SK-N-SH (cell line): ENCODE results near the gene FOXA1. TPM values are rescaled to one million over a fixed set of nuclear protein-coding genes. Genes with fewer than 3 reads are reported as not detected.

Source experiments
- CTCF ChIA-PET: fragments of 300-600, 350-600 bp; formaldehyde crosslinking; extraction: SDS; loops from one replicate; lab custom pipeline; 2021; lab: Yijun Ruan, JAX
- POLR2A ChIA-PET: fragments of 350-600 bp; sonication (Branson Sonifier 250); formaldehyde crosslinking; extraction: SDS; loops from one replicate; lab custom pipeline; 2020; ENCODE audit warnings: antibody characterized with exemption, inconsistent platforms; lab: Yijun Ruan, JAX
- DNase-seq: peaks from one replicate; pipeline ENCODE4 v3.0.0; 2012
- H2AFZ ChIP-seq: fragments of 200-600 bp; sonication (generic); 2 replicates; pipeline ENCODE4 v1.8.1; 2016; ENCODE audit warnings: antibody characterized with exemption, mild to moderate bottlenecking, low read depth
- H3F3A ChIP-seq: fragments of 200-600 bp; sonication (generic); replicated peaks from 2 replicates; pipeline ENCODE3; 2016; ENCODE audit warnings: antibody characterized with exemption, mild to moderate bottlenecking; ENCODE audit not compliant: insufficient read depth
- H3K27ac ChIP-seq, 2 experiments: fragments of 200-500 bp in 1 of 2; fragments of 200-600 bp in 1 of 2; sonication (Bioruptor generic) in 1 of 2; sonication (generic), shearing (Covaris generic) in 1 of 2; 2 replicates each; pipeline versions ENCODE4 v1.5.1 to v1.6.1; 2014 to 2016; ENCODE audit warnings: low read depth in 2 of 2, inconsistent platforms in 1 of 2, low read length in 1 of 2, mild to moderate bottlenecking in 1 of 2, mixed read lengths in 1 of 2
- H3K27me3 ChIP-seq: fragments of 200-600 bp; sonication (generic), shearing (Covaris generic); 2 replicates; pipeline ENCODE4 v1.6.1; 2016; ENCODE audit warnings: mixed run types; ENCODE audit not compliant: insufficient read depth
- H3K36me3 ChIP-seq, 2 experiments: fragments of 200-500 bp in 1 of 2; fragments of 200-600 bp in 1 of 2; sonication (Bioruptor generic) in 1 of 2; sonication (generic) in 1 of 2; replicated peaks in 1 of 2; 2 replicates each; pipeline versions ENCODE3 to v1.5.1; 2014 to 2016; ENCODE audit warnings: low read length in 1 of 2, mild to moderate bottlenecking in 1 of 2; ENCODE audit not compliant: insufficient read depth in 2 of 2, control insufficient read depth in 1 of 2
- H3K4me1 ChIP-seq, 2 experiments: fragments of 200-500 bp in 1 of 2; fragments of 200-600 bp in 1 of 2; sonication (Bioruptor generic) in 1 of 2; sonication (generic), shearing (Covaris generic) in 1 of 2; 2 replicates each; pipeline versions ENCODE4 v1.5.1 to v1.6.1; 2014 to 2016; ENCODE audit warnings: low read depth in 1 of 2, low read length in 1 of 2, mixed run types in 1 of 2; ENCODE audit not compliant: insufficient read depth in 2 of 2, control insufficient read depth in 1 of 2
- H3K4me2 ChIP-seq: fragments of 200-600 bp; sonication (generic), shearing (Covaris generic); 2 replicates; pipeline ENCODE4 v1.6.1; 2017; ENCODE audit warnings: mixed run types
- H3K4me3 ChIP-seq, 2 experiments: fragments of 200-500 bp in 1 of 2; fragments of 200-600 bp in 1 of 2; sonication (Bioruptor generic) in 1 of 2; sonication (generic), shearing (Covaris generic) in 1 of 2; 2 replicates each; pipeline versions ENCODE4 v1.5.1 to v1.8.1; 2014 to 2016; ENCODE audit warnings: low read depth in 2 of 2, inconsistent platforms in 1 of 2, low read length in 1 of 2, mild to moderate bottlenecking in 1 of 2, mixed read lengths in 1 of 2, moderate library complexity in 1 of 2
- H3K79me2 ChIP-seq: fragments of 200-600 bp; sonication (generic); 2 replicates; pipeline ENCODE4 v1.8.1; 2017; ENCODE audit warnings: mild to moderate bottlenecking; ENCODE audit not compliant: insufficient read depth
- H3K9ac ChIP-seq: fragments of 200-600 bp; sonication (generic); 2 replicates; pipeline ENCODE4 v1.6.1; 2017; ENCODE audit warnings: mixed run types
- H3K9me2 ChIP-seq: fragments of 200-600 bp; sonication (generic); 2 replicates; pipeline ENCODE4 v1.6.1; 2017; ENCODE audit warnings: mixed run types
- H3K9me3 ChIP-seq: fragments of 200-600 bp; sonication (generic); 2 replicates; pipeline ENCODE4 v1.6.1; 2017; ENCODE audit warnings: mixed run types, mild to moderate bottlenecking, moderate library complexity
- H4K20me1 ChIP-seq: fragments of 200-600 bp; sonication (generic); 2 replicates; pipeline ENCODE4 v1.6.1; 2017; ENCODE audit warnings: mild to moderate bottlenecking, mixed run types; ENCODE audit not compliant: insufficient read depth
- CHD2 ChIP-seq: fragments of 150-350 bp; IDR thresholded peaks from 2 replicates; pipeline ENCODE4 v1.6.1; 2018; ENCODE audit warnings: low read length; ENCODE audit not compliant: partially characterized antibody
- EP300 ChIP-seq, 2 experiments: IDR thresholded peaks; 2 replicates each; pipeline versions ENCODE4 v1.4.0 to v1.6.1; 2012; ENCODE audit warnings: borderline replicate concordance in 1 of 2, low read depth in 1 of 2, low read length in 1 of 2
- EZH2phosphoT487 ChIP-seq: fragments of 200-600 bp; sonication (generic); IDR thresholded peaks from 2 replicates; pipeline ENCODE4 v1.6.1; 2017; ENCODE audit warnings: low read depth, mixed run types, mild to moderate bottlenecking, antibody characterized with exemption, moderate library complexity, borderline replicate concordance
- FOSL2 ChIP-seq: IDR thresholded peaks from 2 replicates; pipeline ENCODE4 v1.4.0; 2012; ENCODE audit warnings: low read depth, mild to moderate bottlenecking, moderate library complexity, borderline replicate concordance
- FOXM1 ChIP-seq: IDR thresholded peaks from 2 replicates; pipeline ENCODE4 v1.4.0; 2012; ENCODE audit warnings: low read depth, mild to moderate bottlenecking
- GABPA ChIP-seq: IDR thresholded peaks from 2 replicates; pipeline ENCODE4 v1.4.0; 2012; ENCODE audit warnings: low read depth, mild to moderate bottlenecking
- IRF3 ChIP-seq: fragments of 150-350 bp; IDR thresholded peaks from 2 replicates; pipeline ENCODE4 v1.6.1; 2016; ENCODE audit warnings: mild to moderate bottlenecking, low read depth, low read length
- MEF2A ChIP-seq: IDR thresholded peaks from 2 replicates; pipeline ENCODE4 v1.4.0; 2012; ENCODE audit warnings: low read depth, borderline replicate concordance
- MXI1 ChIP-seq: IDR thresholded peaks from 2 replicates; pipeline ENCODE4 v1.6.1; 2012; ENCODE audit warnings: mild to moderate bottlenecking, low read depth, low read length, improper control_type of control experiment
- NRF1 ChIP-seq: IDR thresholded peaks from 2 replicates; pipeline ENCODE4 v1.6.1; 2012; ENCODE audit warnings: low read depth, mild to moderate bottlenecking, low read length
- RCOR1 ChIP-seq: fragments of 150-350 bp; IDR thresholded peaks from 2 replicates; pipeline ENCODE4 v1.6.1; 2017; ENCODE audit warnings: antibody characterized with exemption, low read length
- RFX5 ChIP-seq: IDR thresholded peaks from 2 replicates; pipeline ENCODE4 v1.6.1; 2012; ENCODE audit warnings: mild to moderate bottlenecking, improper control_type of control experiment, low read length
- RXRA ChIP-seq: IDR thresholded peaks from 2 replicates; pipeline ENCODE4 v1.4.0; 2012; ENCODE audit warnings: low read depth, mild to moderate bottlenecking, borderline replicate concordance
- TAF1 ChIP-seq: IDR thresholded peaks from 2 replicates; pipeline ENCODE4 v1.6.1; 2012; ENCODE audit warnings: low read depth, mild to moderate bottlenecking, low read length, moderate library complexity, borderline replicate concordance
- TEAD4 ChIP-seq: IDR thresholded peaks from 2 replicates; pipeline ENCODE4 v1.4.0; 2012; ENCODE audit warnings: mild to moderate bottlenecking, borderline replicate concordance; ENCODE audit not compliant: insufficient read depth
- WGBS: methylation state at CpG from one replicate; pipeline ENCODE4 v1.1.6; 2017; ENCODE audit warnings: low lambda C conversion rate; 5-methylcytosine and 5-hydroxymethylcytosine counted together
- polyA plus RNA-seq, 3 experiments: library from polyadenylated mRNA; depleted of rRNA; stranded (reverse); fragments of >200 nt; gene quantifications; 2 replicates each; pipeline ENCODE4 v1.2.3, GENCODE V29; 2012
- TF ChIP-seq, protein P1 (sequence below): IDR thresholded peaks from 2 replicates; pipeline ENCODE4 v1.4.0; 2012; ENCODE audit warnings: low read depth, borderline replicate concordance
- TF ChIP-seq, protein P2 (sequence below): IDR thresholded peaks from 2 replicates; pipeline ENCODE4 v1.4.0; 2012; ENCODE audit warnings: low read depth

FOXA1 gene
- polyA plus RNA-seq, 1 of the 3 experiments (the other 2 are of a cell fraction), result not detected

DNA sequence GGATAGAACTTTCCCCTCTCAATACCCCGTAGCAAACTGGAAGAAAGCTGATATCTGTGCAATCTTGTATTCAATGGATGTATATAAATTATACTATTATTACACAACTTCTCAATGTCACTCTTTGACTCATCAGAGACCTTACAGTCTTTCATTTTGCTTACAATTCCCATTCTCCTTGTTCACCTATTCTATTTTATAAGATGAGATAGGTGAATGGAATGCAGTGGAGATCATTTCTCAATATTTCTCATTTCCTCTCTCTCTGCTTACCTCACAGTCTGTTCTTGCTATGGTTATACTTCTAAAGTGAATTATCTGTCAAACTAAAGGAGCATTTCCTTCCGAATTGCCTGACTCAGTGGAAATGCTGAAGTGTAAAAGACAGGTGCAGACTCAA, 14.9 kb downstream of the FOXA1 start:
- Histone ChIP-seq H3F3A (no peaks in the 10 kb centered on the region), H3K4me1 (no peaks in the 10 kb centered on the region), H3K9me3 (no peaks in the 10 kb centered on the region), H3K9ac (no peak overlapping the region), H3K79me2 (no peaks in the 10 kb centered on the region), H3K4me2 (no peak overlapping the region), H2AFZ (no peak overlapping the region), H3K27ac (no peak overlapping the region), H4K20me1 (no peaks in the 10 kb centered on the region), H3K27me3 (no peaks in the 10 kb centered on the region; the same call in 1 of the 2 replicates), H3K4me3 (no peak overlapping the region), H3K9me2 (no peaks in the 10 kb centered on the region), H3K36me3 (no peaks in the 10 kb centered on the region)
- ChIA-PET CTCF (no interaction called here), POLR2A (no interaction called here)
- no peak for DNase-seq
- 11% methylated on average over 2 of the region's 2 CpGs for WGBS
- TF ChIP-seq FOSL2 (no peak), TEAD4 (no peak), CHD2 (no peak), FOXM1 (no peak), IRF3 (no peak), EP300 (IDR thresholded peaks at IDR 0.05; ENCODE audit: borderline replicate concordance in 1 of 2, low read depth in 1 of 2, low read length in 1 of 2) (no peak), RXRA (no peak), RCOR1 (no peak)
- TF ChIP-seq, protein P1, sequence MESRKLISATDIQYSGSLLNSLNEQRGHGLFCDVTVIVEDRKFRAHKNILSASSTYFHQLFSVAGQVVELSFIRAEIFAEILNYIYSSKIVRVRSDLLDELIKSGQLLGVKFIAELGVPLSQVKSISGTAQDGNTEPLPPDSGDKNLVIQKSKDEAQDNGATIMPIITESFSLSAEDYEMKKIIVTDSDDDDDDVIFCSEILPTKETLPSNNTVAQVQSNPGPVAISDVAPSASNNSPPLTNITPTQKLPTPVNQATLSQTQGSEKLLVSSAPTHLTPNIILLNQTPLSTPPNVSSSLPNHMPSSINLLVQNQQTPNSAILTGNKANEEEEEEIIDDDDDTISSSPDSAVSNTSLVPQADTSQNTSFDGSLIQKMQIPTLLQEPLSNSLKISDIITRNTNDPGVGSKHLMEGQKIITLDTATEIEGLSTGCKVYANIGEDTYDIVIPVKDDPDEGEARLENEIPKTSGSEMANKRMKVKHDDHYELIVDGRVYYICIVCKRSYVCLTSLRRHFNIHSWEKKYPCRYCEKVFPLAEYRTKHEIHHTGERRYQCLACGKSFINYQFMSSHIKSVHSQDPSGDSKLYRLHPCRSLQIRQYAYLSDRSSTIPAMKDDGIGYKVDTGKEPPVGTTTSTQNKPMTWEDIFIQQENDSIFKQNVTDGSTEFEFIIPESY, result no peak
- TF ChIP-seq, protein P2, sequence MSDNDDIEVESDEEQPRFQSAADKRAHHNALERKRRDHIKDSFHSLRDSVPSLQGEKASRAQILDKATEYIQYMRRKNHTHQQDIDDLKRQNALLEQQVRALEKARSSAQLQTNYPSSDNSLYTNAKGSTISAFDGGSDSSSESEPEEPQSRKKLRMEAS, result no peak

DNA sequence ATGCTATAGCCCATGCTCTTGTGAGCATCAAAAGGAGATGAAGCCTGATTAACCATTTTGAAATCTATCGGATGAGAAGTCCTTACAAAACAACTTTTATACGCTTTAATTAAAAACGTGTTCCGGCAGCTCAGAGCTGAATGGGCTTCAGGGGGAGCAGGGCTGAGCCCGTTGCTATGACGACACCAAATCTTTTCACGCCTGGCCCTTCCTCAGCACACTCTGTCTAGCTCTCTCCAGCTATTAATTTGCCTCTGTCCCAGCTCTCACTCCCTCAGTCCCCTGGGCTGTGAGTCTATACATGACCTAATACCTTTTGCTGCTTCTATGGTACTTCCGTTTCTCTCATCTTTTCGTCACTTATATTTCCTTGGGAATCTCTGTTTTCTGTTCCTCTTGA, 15.8 kb downstream of the FOXA1 start:
- no peaks in the 10 kb centered on the region for H3F3A ChIP-seq
- H2AFZ ChIP-seq, result no peak overlapping the region
- H3K36me3 ChIP-seq, result no peaks in the 10 kb centered on the region
- CTCF ChIA-PET, result no interaction called here
- no peaks in the 10 kb centered on the region for H3K9me2 ChIP-seq
- no peaks in the 10 kb centered on the region for H4K20me1 ChIP-seq
- no peak for DNase-seq
- H3K9me3 ChIP-seq, result no peaks in the 10 kb centered on the region
- no peak overlapping the region for H3K4me2 ChIP-seq
- no peak overlapping the region for H3K9ac ChIP-seq
- no peak overlapping the region for H3K27ac ChIP-seq
- 22% methylated on average over 9 of the region's 9 CpGs for WGBS
- no peaks in the 10 kb centered on the region for H3K79me2 ChIP-seq
- H3K4me1 ChIP-seq, result no peaks in the 10 kb centered on the region
- POLR2A ChIA-PET, result no interaction called here
- TF ChIP-seq MXI1 (no peak), GABPA (no peak), EZH2phosphoT487 (no peak), MEF2A (no peak), RXRA (no peak), RFX5 (no peak), TEAD4 (no peak), IRF3 (no peak), TAF1 (no peak), NRF1 (no peak), CHD2 (no peak)
- TF ChIP-seq, all 33 proteins: peak for 0
- H3K4me3 ChIP-seq, result no peak overlapping the region
- H3K27me3 ChIP-seq, result no peaks in the 10 kb centered on the region; the same call in 1 of the 2 replicates
